ENCODE results near the gene RIPK3.

The RIPK3 gene

GRCh38 chr14:24324024-24324423, 15.8 kb downstream of the RIPK3 start:
- no peak for DNase-seq (ENCODE audit: low spot score)

- DNase-seq (ENCODE audit: low spot score) = no peak
These were observed 16.4 kb downstream of the RIPK3 start for GRCh38 chr14:24323341-24323740.

- no peak for DNase-seq (ENCODE audit: low spot score)
These were observed 17.1 kb downstream of the RIPK3 start for GRCh38 chr14:24322672-24323071.

- DNase-seq (ENCODE audit: low spot score) = no peak
These were observed 18.4 kb downstream of the RIPK3 start for GRCh38 chr14:24321212-24321975.

GRCh38 chr14:24317141-24317928, 22.5 kb downstream of the RIPK3 start:
- no peak for DNase-seq (ENCODE audit: low spot score)

- no peak for DNase-seq (ENCODE audit: low spot score)
These were observed 23.2 kb downstream of the RIPK3 start for GRCh38 chr14:24316597-24316950.

GRCh38 chr14:24315807-24316596, 23.8 kb downstream of the RIPK3 start:
- DNase-seq (ENCODE audit: low spot score) = peak; percentile 42

- DNase-seq (ENCODE audit: low spot score) = no peak
These were observed 24.5 kb downstream of the RIPK3 start for GRCh38 chr14:24315243-24315806.

- DNase-seq (ENCODE audit: low spot score) = no peak
These were observed 25.2 kb downstream of the RIPK3 start for GRCh38 chr14:24314377-24315193.

GRCh38 chr14:24313913-24314312, 25.9 kb downstream of the RIPK3 start:
- no peak for DNase-seq (ENCODE audit: low spot score)

GRCh38 chr14:24312736-24313507, 26.9 kb downstream of the RIPK3 start:
- DNase-seq (ENCODE audit: low spot score) = no peak

- DNase-seq (ENCODE audit: low spot score) = no peak
These were observed 27.8 kb downstream of the RIPK3 start for GRCh38 chr14:24311837-24312615.

- no peak for DNase-seq (ENCODE audit: low spot score)
These were observed 28.9 kb downstream of the RIPK3 start, which contains the start of gene LTB4R for GRCh38 chr14:24310646-24311604. TSS of gene LTB4R (plus strand) at chr14:24311502. CDS start at chr14:24315652, 4,150 bp downstream.

- DNase-seq (ENCODE audit: low spot score) = no peak
These were observed 29.5 kb downstream of the RIPK3 start for GRCh38 chr14:24310265-24310645.

GRCh38 chr14:24309538-24310264, 30.1 kb downstream of the RIPK3 start, which contains the start of gene LTB4R2:
TSS of gene LTB4R2 (plus strand) at chr14:24310140. CDS start at chr14:24310665, 525 bp downstream.
- DNase-seq (ENCODE audit: low spot score) = no peak

- no peak for DNase-seq (ENCODE audit: low spot score)
These were observed 31.3 kb downstream of the RIPK3 start for GRCh38 chr14:24308342-24309124.
